SK-N-MC (cell line): ENCODE data around the gene DMRT3.

Source experiments
- EZH2 ChIP-seq: fragments of 200-600 bp; sonication (generic); IDR thresholded peaks from one replicate; pipeline ENCODE4 v1.6.1; 2017; ENCODE audit warnings: antibody characterized with exemption
- POLR2AphosphoS5 ChIP-seq: IDR thresholded peaks from 2 replicates; pipeline ENCODE4 v1.6.1; 2012; ENCODE audit warnings: mild to moderate bottlenecking, low read depth, low read length, borderline replicate concordance

- TF ChIP-seq EZH2, result no peak
- TF ChIP-seq POLR2AphosphoS5, result no peak
Observed at GRCh38 chr9:1002678-1003077, 26.2 kb downstream of the DMRT3 start.
